Mesenteric fat pad (tissue), 1 donor: ENCODE data around the gene SPTLC2. TPM values are rescaled to one million over a fixed set of nuclear protein-coding genes. Genes with fewer than 3 reads are reported as not detected.

Experiments
- DNase-seq: peaks from one replicate; pipeline ENCODE4 v3.0.0-alpha.2; 2020; ENCODE audit warnings: low spot score
- total RNA-seq: library from RNA; stranded (reverse); fragmentation: NEBNext Ultra II Directional; extraction: Animal tissue kit (Norgen Biotek cat#: 25700); gene quantifications from one replicate; pipeline ENCODE4 v1.2.1, GENCODE V29; 2021
- donor health status: DM: yes; HTN: yes; CAD: no.

SPTLC2 gene
- total RNA-seq, 1 donor from 2014 or later, result 75.2 TPM

- no peak for DNase-seq
Observed at GRCh38 chr14:77474479-77475177, 141.8 kb downstream of the SPTLC2 start.

- DNase-seq, result no peak
Observed at GRCh38 chr14:77473921-77474320, 142.5 kb downstream of the SPTLC2 start.

- no peak for DNase-seq
Observed at GRCh38 chr14:77470224-77470870, 146.1 kb downstream of the SPTLC2 start.

DNA sequence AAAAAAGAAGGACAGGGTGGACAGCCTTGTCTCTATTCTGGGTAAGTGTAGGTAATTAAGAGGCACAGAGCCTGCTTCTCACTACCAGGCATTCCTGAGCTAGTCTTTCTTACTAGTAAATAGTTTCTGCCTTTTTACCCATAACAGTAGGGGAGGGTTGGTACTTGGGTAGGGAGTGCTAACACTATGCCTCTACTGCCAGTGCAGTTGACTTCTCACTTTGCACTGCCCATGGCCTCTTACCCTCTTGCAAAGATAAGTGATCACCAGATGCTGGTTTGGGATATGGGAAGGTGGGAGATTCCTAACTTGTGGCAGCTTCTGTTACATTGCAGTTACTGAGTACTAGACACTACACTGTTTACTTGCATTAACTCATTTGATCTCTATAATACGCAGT is 146.9 kb downstream of the SPTLC2 start:
- DNase-seq, result no peak

DNA sequence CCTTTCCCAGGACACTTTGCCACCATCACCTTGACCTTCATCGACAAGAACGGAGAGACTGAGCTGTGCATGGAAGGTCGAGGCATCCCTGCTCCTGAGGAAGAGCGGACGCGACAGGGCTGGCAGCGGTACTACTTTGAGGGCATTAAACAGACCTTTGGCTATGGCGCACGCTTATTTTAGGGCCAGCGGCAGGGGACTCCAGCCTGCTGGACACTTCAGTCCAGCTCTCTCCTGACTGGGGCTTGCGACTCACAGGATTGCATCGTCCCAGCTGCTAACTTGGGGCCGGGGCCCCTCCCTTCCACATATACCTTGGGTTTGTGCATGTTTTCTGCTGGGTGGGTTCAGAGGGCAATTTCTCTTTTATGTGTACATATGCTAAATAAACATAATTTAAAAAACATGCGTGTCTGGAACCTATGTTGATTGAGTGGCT is 147.4 kb downstream of the SPTLC2 start:
- no peak for DNase-seq

GRCh38 chr14:77467801-77468200 is 148.6 kb downstream of the SPTLC2 start:
- no peak for DNase-seq

DNA sequence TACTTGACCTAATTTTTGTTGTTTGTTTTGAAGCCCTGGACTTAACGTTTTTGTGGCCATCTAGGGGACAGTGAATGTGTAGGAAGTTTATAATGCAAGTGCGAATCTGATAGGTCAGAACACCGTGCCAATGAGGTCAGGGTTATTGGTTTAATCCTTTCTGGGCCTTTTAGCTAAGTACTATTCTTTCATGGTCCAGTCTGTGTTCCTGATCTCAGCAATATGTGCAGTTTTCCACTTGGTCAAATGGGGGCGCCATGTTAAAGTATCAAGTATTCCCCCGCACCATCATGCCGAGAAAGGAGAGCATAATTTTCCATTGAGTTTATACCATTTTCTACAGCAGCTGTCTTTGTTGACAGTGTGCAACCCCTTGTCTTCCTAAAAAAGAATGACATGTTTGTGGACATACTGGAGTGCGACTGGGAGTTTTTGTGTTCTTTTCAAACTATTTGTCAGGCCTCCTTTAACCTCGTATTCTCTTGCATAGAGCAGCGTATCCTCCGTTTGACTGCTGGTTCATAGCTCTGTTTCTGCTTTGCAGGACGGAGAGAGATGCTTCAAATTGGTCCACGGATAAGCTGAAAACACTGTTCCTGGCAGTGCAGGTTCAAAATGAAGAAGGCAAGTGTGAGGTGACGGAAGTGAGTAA is 157.2 kb downstream of the SPTLC2 start:
- no peak for DNase-seq

DNA sequence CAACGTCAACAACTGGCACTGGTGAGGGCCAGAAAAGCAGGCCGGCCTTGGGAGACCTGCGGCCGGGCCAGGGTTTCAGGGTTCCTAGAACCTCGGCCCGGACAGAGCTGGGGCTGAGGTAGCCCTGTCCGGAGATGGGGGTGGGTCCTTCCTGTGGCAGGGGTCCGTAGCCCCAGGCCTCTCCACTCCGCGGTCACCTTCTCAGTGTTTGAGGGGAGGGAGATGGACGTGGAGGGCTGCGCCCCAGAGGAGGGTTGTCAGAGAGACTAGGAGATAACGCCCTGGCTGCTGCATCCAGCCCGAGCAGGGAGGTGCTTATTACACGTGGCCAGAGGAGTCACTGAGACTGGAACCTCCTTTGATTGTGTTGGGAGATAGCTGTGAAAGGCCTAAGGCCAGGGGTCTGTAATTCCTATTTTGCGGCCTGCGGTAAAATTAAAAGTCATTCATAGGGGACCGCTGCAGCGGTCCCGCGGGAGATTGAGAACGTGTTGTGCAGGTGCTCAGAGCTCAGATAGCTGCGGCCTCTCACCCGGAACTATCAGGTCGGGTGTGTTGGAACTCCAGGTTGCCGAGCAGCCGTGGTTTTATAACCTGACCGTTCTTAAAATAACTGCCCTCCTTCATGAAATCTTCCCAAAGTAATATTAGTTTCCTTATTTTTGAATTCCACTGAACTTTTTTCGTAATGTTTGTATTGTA is 158.0 kb downstream of the SPTLC2 start:
- no peak for DNase-seq

GRCh38 chr14:77457522-77458248 is 158.8 kb downstream of the SPTLC2 start, which contains the start of the genes AHSA1 and VIPAS39:
Gene AHSA1, plus strand, starts transcription at chr14:77458093. Its CDS starts 97 bp downstream, at chr14:77458190.
Gene VIPAS39, minus strand, starts transcription at chr14:77457601. Its CDS starts 3,499 bp downstream, at chr14:77454102.
- peak; percentile 94 for DNase-seq

- no peak for DNase-seq
Observed at GRCh38 chr14:77457115-77457521, 159.3 kb downstream of the SPTLC2 start.

Other genes with a start within 250 kb of the SPTLC2 start
- gene TMED8, start 239.5 kb downstream of the SPTLC2 start, total RNA-seq, result 15.3 TPM
- 1.5 TPM for gene SAMD15, start 239.3 kb downstream of the SPTLC2 start, total RNA-seq
- gene NOXRED1, start 193.1 kb downstream of the SPTLC2 start, total RNA-seq, result 0.29 TPM
- gene VIPAS39, start 159.0 kb downstream of the SPTLC2 start, total RNA-seq, result 13.8 TPM
- gene AHSA1, start 158.5 kb downstream of the SPTLC2 start, total RNA-seq, result 120 TPM
- not detected for gene ISM2, start 117.8 kb downstream of the SPTLC2 start, total RNA-seq
- gene ALKBH1, start 91.4 kb upstream of the SPTLC2 start, total RNA-seq, result 9.2 TPM
- gene SLIRP, start 91.5 kb upstream of the SPTLC2 start, total RNA-seq, result 101 TPM
- gene SNW1, start 144.5 kb upstream of the SPTLC2 start, total RNA-seq, result 60.2 TPM
- gene ADCK1, start 183.5 kb upstream of the SPTLC2 start, total RNA-seq, result 9.0 TPM